NCI-H1436 treated with DMSO at 0.1 percent for 48 hours (cell line): ENCODE results near the gene CDX1.

Experiments
- DNase-seq: peaks from one replicate; lab custom pipeline; 2025; lab: John Stamatoyannopoulos, UW

CDX1 gene

DNA sequence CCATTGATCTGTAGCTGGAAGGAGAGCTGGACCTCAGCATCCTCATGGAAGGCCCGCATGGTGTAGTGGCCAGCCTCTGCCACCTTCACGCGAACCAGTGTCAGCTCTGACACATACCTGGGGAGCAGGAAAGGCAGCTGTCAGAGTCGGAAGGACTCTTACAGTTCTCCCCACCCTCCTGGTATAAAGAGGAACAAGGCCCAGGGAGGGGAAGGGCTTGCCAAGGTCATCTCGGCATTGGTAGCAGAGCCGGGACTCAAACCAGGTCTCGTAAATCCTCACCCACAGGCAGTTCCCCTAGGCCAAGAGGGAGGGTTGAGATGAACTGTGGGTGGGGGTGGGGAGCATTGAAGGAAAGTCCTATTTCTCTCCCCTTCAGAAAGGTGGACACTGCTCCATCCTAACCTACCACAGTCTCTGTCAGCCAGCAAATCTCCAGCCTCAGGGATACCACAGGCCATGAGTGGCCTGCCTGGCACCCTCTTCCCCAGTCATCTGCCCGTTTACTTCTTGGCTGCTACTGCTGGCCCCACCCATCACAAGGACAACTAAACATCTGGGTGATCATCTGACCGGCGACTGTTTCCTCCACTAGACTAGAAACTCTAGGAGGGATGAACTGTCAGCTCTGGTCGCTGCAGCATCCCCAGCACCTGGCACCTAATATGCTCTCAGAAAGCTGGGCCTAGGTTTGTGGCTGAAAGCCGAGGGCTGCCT lies 34.4 kb upstream of the CDX1 start:
- DNase-seq: no peak

DNA sequence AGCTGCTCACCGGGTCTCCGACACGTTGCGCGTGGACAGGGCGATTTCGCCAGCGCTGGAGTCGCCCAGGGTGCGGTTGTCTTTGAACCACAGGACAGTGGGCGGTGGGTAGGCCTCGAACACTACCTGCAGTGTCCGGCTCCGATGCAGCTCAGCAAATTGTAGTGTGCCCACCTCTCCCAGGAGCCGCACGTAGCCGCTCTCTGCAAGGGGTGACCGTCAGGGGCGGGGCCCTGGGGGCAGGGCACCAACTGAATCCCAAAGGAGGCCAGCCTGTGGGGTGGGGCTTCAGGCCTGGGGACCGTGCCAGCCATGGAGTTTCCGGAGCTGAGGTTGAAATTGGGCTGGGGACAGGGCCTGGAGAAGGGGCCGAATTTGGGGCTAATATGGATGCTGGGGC lies 33.8 kb upstream of the CDX1 start:
- no peak for DNase-seq

DNA sequence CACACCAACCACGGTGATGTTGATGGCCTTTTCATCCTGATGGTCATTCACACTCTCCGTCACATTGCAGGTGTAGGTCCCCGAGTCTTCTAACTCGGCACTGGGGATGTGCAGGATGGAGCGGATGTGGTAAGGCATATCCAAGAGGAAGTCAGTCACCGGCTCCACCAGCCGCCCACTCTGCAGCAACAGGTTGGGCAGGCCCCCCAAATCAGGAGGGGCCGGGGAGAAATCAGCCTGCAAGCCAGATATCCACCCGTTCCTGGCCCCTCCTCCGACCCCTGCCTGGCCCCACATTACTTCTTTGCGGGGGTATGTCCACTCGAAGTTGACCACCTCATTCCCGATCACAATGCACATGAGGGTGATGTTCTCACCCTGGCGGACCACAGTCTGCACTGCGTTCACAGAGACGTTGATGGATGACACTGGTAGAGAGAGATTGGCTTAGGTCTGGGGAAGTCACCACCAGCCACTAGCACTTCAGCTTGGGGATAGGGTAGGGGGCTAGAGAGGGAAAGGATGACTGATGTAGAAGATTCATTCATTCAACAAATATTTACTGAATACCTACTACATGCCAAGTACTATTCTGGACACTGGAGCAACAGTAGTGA lies 32.9 kb upstream of the CDX1 start:
- DNase-seq: no peak

DNA sequence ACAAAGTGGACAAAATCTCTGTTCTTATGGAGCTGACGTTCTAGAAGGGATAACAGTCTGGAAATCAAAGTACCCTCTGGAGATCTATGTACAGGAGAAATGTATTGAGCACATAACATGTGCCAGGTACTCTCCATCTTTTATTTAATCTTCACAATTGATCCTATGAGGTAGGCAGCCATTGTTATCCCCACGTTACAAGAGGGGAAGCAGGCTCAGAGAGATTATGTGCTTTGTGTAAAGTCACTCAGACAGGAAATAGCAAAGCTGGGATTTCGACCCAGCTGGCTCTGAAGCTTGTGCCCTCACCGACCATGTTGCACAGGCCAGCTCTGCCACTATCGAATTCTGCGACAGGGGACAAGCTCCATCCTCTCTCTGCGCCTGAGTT lies 32.4 kb upstream of the CDX1 start:
- DNase-seq: no peak

DNA sequence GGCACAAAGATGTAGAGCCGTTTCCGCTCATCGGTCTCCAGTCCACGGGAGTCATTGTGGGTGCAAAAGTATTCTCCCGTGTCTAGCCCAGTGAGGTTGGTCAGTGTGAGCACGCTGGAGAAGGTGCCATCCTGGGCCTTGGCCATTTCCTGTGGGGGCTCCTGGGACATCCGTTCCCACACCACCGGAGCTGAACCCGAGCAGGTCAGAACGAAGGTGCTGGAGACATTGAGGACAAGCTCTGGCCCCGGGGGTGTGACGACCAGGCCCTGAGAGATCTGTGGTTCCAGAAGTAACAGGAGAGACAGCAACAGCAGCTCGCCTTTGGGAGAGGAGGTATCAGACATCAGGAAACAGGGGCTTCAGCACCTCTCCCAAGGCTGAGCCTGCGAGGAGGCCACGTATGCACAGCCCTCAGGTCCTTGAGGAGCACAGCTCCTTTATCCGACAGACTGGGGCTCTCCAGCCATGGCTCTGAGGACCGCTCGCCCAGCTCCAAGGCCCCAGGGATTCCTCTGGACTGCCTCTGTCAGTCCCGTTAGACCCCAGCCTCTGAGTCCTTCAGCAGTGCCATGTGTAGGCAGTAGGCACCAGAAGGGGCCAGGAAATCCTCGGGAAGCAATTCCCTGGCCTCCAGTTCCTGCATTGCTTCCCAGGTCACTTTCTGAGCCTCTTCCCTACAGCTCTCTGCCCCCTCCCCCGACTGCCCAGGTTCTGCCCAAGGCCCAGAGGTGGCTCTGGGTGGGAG lies 30.8 kb upstream of the CDX1 start:
- DNase-seq: no peak

DNA sequence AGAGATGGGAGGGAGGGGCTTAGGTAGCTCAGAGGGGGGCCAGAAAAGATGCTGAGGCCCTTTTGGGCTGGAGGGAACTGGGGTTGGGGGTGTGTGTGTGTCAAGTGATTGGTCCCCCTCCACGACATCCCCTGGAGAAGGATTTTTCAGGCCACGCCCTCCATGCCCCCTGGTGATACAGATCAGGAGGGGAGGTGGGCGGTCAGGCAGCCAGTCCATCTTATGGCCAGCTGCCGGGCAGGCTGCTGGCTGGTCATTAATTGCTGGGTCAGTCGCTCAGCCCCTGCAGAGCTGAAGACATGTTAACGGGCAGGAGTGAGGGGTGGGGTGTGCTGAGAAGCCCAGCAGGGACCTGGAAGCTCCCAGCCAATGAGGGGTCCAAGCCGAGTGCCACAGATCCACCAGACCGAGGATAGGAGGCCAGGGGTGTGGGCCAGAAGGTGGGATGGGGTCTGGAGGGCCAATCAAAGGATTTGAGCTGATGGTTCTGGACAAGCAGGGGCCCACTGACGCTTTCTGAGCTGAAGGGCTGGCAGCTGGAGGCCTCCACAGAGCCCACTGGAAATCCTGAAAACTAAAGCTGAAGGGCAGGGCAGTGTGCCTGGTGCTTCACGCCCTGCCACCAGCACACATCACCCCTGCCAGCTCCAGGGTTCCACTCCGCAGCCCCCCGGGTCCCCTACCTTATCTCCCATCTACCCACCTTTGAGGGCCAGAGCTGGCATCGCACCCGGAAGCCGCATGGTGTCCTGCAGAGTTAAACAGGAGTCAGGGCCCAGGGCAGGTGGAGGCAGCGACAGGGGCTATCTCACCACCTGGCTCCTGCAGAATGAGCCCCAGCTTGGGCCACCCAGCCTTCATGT lies 30.0 kb upstream of the CDX1 start:
- no peak for DNase-seq

DNA sequence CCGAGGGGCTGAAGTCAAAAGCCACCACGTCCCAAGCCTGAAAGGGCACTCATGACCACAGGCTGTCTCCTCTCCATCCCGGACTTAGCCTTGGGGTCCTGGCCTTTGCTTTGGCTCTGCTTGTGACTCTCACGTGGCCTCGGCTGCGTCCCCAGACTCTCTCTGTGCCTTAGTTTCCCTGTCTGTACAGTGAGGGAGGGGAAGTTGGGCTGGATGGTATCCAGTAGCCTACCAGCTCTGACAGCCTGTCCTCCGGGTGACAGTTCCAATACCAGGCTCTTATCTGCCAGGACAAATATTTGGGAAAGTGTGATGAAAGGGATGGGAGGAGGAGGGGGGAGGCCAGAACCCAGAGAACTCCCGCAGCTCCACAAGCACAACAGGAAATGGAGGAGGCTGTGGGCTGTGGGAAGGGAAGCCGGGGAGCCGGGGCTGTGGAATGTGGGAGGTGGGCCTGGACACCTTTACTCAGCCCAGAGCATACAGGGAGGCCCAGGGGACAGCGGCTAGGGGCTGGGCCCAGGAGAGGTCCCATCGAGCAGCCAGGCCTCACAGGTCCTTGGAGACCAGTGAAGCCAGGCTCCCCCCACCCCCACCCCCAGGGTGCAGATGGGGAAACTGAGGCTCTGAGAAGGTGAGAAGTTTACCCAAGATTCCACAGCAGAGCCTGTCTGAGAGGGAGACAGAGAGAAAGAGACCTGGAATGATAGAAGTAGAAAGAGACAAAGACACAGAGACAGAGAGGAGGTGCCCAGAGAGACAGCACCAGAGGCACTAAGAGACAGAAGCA lies 29.2 kb upstream of the CDX1 start:
- no peak for DNase-seq

DNA sequence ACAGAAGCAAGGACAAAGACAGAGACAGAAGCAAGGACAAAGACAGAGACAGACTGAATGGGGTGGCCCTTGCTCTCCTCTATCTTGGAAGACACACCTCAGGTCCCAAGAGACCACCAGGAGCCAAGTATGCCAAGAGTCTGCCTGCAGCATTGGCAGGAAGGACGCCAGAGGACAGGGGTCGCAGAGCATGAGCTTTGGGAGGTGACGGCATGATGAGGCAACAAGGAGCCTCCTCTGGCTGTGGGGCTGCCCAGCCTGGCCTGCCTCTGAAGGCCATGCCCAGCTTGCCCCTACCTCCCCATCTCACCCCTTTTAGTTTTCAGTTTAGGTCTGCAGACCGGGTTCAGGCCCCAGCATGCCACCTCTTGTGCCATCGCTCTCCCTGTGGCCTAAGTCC lies 28.6 kb upstream of the CDX1 start:
- DNase-seq: no peak

DNA sequence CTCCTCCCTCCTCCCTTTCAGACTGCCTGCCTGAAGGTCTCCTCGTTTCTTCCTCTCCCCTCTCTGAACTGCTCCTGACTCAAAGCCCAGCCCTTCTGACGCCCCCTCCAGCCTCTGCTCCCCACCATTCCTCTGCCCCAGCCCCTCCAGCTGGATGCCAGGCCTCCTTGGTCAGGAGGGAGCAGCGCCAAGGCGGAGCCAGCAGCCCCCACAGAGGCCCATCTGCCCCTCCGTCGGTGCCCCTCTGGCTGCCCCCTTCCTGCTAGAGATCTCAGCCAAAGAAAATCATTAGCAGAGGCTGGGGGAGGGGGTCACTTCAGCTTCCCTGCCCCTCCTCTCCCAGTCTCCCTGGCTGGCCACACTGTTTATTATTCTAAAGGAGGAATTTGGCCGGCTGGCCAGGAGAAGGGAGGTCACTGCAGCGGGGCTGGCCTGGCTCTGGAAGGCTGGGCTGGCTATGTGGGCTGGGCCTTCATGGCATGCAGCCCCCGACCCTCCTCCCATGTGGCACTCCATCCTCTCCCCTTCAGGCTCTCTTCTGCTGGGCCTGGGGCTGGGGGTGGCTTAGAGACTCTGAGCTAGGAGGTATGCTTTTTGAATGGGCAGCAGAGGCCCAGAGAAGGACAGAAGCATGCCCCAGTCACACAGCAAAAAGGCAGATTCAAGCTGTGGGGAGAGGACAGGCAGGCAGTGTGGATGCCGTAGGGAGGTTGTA lies 27.9 kb upstream of the CDX1 start:
- DNase-seq: no peak

DNA sequence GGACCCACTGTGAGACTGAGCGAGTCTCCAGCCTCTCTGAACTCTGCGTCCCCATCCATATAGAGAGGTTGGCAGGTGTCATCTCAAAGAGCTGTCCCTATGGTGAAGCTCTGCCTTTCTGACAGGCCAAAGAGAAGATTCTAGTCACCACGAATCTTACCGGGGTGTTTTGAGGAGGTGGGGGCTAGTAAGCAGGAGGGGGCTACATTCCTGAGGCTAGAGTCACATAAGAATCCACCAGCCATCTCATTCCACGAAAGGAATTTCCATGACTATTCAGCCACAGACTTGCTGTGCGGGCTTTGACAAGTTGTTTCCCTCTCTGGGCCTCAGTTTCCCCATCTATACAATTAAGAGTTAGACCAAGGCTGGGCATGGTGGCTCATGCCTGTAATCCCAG lies 27.2 kb upstream of the CDX1 start:
- no peak for DNase-seq

DNA sequence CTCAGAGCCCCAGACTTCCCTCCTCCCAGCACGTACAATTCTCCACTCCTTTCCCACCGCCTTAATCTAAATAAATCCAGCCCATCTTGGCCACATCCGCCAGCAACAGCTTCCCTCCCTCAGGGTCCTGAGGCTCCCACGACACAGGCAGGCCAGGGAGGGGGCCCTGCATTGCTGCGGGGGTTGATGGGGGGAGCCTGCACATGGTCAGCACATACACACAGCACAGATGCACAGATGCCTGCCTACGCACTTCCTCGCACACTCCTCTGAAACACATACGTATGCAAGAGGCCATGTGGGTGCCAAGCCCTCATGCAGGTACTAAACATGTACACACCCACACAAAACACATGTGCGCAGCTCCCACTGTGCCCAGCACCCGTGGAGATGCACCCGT lies 25.7 kb upstream of the CDX1 start:
- no peak for DNase-seq

DNA sequence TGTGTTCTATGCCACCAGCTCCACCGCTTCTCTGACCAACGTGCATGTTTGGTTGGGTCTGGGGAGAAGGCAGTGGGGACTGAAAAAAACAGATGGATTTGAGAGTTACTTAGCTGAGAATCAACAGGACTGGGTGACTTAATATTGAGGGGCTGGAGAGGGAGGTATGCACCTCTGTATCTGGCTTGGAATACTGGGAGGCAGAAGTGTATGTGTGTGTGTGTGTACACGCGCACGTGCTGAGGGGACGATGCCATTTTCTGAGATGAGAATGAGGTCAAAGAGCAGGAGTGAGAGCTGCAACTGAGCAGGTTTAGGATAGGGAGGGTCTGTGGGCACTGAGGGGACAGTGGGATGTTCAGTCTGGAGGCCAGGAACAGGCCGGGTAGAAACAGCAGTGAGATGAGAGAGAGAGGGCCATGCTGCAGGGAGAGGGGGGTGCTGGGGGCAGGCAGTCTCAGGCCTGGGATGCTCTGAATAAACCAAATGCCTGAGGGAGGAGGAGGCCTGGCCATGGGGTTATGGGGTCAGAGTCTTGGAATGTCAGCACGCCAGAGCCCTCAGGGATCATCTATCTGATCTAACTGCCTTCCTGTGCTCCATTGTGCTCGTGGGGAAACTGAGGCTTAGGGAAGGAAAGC lies 24.9 kb upstream of the CDX1 start:
- DNase-seq: no peak

DNA sequence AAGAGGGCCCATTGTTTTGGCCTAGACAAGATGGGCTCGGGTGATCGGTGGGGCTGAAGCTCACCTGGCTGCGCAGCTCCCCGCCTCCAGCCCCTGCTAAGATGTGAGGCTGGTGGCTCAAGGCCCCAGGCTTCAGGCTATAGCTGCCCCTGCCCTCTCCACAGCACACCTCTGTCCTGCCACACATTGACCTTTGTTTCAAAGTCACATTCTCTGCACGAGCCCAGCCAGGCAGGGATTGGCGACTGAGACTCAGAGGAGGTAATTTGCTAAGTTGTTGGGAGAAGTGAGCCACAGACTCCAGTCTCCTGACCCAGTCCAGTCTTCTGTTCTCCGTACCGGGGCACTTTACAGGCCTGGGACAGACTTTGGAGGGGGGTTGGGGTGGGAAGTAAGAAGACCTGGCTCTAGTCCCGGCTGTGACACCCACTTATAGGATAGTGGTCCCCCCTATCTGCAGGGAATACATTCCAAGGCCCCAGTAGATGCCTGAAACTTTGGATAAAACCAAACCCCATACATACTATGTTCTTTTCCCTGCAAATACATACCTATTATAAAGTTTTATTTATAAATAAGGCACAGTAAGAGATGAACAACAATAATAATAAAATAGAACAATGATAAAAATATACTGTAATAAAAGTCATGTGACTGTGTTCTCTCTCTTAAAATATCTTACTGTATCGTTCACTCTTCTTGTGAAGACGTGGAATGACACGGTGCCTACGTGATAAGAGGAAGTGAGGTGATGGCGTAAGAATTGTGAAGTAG lies 24.2 kb upstream of the CDX1 start:
- no peak for DNase-seq

DNA sequence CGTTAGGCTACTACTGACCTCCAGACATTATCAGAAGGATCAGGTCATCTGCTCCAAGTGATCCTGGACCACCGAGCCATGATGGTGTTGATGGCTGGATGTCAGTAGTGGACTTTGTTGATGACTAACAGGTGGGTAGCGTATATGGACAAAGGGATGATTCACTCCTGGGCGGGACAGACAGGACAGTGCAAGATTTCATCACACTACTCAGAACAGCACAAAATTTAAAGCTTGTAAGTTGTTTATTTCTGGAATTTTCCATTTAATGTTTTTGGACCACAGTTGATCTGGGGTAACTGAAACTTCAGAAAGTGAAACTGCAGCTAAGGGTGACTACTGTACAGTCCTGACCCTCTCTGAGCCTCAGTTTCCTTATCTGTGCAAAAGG lies 23.6 kb upstream of the CDX1 start:
- DNase-seq: no peak

DNA sequence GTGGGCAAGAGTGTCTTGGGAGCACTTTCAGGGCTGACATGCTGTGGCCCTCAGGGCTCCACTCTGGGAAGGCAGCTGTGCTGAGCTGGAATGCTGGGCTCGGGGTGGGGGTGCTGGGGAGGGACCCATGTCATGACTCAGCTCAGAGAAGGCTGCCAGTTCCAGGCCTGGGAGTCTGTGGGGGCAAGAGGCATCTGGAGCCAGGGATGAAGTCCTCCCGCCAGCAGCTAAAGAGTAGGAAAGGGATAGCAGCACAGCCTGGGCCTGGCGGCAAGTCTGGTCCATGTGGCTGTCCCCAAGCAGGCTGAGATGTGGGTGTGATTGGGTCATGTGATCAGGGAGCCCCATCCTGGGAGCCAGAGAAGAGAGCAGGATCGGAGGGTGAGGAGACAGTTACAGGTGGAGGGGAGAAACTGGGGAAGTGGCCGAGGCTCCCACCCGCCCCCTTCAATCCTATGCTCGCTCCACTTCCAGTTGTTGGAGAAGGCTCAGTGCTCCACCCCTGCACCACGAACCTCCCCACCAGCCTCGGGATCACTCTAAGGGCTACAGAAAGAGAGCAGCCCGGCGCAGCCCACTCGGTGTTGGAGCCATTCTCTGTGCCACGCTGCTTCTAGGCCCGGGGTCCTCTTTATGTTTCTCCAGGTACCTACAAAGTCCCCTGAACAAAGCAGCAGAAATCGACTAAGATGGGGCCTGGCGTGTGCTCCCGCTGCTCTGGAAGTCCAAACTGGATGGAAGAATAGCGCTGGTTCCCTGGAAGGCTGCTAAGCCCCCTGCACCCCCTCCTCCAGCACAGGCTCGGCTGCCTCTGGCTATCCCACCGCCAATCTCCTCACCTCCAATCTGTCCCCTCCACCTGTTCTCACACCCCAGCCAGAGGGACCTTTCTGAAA lies 23.0 kb upstream of the CDX1 start:
- no peak for DNase-seq

DNA sequence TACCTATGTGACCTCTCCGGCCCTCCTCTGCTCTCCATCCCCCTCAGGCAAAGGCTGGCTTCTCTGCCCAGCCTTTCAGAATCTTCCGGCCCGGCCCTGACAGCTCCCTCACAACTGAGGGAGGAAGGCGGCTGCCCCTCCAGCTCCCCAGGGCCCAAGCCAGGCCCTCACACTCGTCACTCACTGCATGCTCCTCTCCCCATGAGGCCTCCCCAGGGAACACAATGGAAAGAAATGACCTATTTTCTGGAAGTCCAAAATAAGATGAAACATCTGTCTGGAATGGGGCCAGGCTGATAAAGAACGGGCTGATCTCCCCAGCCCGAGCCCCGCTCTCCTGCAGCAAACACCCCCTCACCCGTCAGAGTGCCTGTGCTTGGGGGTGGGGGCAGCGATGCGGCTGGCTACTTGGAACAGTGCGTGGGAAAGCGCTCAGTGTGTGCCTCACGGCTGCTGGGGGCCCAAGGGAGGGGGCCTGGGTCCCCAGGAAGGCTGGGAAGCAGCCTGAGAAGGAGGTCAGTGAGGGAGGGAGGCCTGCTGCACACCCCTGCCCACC lies 22.3 kb upstream of the CDX1 start:
- no peak for DNase-seq

DNA sequence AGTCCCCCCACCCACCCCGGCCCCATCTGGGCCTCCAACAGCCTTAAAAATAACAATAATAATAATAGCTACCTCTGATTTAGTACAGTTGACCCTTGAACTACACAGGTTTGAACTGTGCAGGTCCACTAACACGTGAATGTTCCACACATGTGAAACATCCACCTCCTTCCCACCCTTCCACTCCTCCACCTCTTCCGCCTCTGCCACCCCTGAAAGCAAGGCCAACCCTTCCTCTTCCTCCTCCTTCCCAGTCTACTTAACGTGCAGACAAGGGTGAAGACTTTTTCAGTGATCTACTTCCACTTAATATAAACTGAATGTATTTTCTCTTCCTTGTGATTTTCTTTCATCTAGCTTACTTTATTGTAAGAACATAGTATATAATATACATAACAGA lies 21.7 kb upstream of the CDX1 start:
- no peak for DNase-seq

DNA sequence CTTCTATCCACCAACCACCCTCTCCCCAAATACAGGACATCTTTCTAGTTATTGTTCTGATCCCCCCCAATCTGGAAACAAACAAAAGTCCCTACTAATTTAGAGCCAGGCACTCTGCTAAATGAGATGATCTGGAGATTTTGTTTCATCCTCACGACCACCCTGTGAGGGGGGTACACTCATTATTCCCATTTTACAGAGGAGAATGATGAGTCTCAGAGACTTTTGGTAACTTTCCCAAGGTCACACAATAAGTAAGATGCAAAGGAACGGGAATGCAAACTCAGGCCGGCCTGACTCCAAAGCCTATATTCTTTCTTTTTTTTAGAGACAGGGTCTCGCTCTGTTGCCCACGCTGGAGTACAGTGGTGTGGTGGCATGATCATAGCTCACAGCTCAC lies 20.3 kb upstream of the CDX1 start:
- no peak for DNase-seq
